Mesenchymal stem cell (in vitro differentiated cells and primary cell): ENCODE measurements around the gene LRRN2.

Experiments used
- DNase-seq: peaks from one replicate; pipeline ENCODE4 v3.0.0-alpha.2; 2013
- H2AFZ ChIP-seq: one replicate; pipeline ENCODE4 v1.6.1; 2013; ENCODE audit warnings: low read depth, mild to moderate bottlenecking, control low read depth, inconsistent platforms, low read length, moderate library complexity
- H2AK5ac ChIP-seq: 2 replicates; pipeline ENCODE4 v1.6.1; 2013; ENCODE audit warnings: low read length, moderate library complexity, mild to moderate bottlenecking, inconsistent platforms; ENCODE audit not compliant: severe bottlenecking
- H2BK120ac ChIP-seq: one replicate; pipeline ENCODE4 v1.6.1; 2013; ENCODE audit warnings: low read depth, mild to moderate bottlenecking, inconsistent platforms, low read length, moderate library complexity
- H2BK12ac ChIP-seq, 2 experiments: one replicate each; pipeline ENCODE4 v1.6.1; 2013; ENCODE audit warnings: inconsistent platforms in 2 of 2, low read length in 2 of 2, mild to moderate bottlenecking in 2 of 2, moderate library complexity in 2 of 2, control low read depth in 1 of 2
- H2BK15ac ChIP-seq: one replicate; pipeline ENCODE4 v1.6.1; 2013; ENCODE audit warnings: mild to moderate bottlenecking, low read depth, inconsistent platforms; ENCODE audit not compliant: poor library complexity, severe bottlenecking
- H2BK5ac ChIP-seq: 2 replicates; pipeline ENCODE4 v1.6.1; 2013; ENCODE audit warnings: low read depth, mild to moderate bottlenecking, low read length, control low read depth, inconsistent platforms; ENCODE audit not compliant: poor library complexity, severe bottlenecking
- H3K14ac ChIP-seq, 2 experiments: one replicate each; pipeline ENCODE4 v1.6.1; 2013; ENCODE audit warnings: inconsistent platforms in 2 of 2, low read length in 2 of 2, control low read depth in 1 of 2, mild to moderate bottlenecking in 1 of 2, moderate library complexity in 1 of 2
- H3K18ac ChIP-seq, 2 experiments: one replicate each; pipeline ENCODE4 v1.6.1; 2013; ENCODE audit warnings: inconsistent platforms in 2 of 2, low read length in 2 of 2, control low read depth in 1 of 2, low read depth in 1 of 2, mild to moderate bottlenecking in 1 of 2
- H3K23ac ChIP-seq, 2 experiments: one replicate each; pipeline ENCODE4 v1.6.1; 2013; ENCODE audit warnings: inconsistent platforms in 2 of 2, low read length in 2 of 2, mild to moderate bottlenecking in 2 of 2, moderate library complexity in 2 of 2, control low read depth in 1 of 2
- H3K27ac ChIP-seq: 2 replicates; pipeline ENCODE4 v1.5.1; 2013; ENCODE audit warnings: mild to moderate bottlenecking, moderate library complexity, low read length, control low read depth, inconsistent platforms; ENCODE audit not compliant: poor library complexity, severe bottlenecking
- H3K27me3 ChIP-seq, 2 experiments: 2 replicates each; pipeline versions ENCODE4 v1.6.1 to v1.7.0; 2013; ENCODE audit warnings: low read length in 2 of 2, mild to moderate bottlenecking in 2 of 2, moderate library complexity in 2 of 2, control low read depth in 1 of 2, inconsistent platforms in 1 of 2; ENCODE audit not compliant: control insufficient read depth in 1 of 2, insufficient read depth in 1 of 2
- H3K36me3 ChIP-seq, 2 experiments: 2 replicates each; pipeline versions ENCODE4 v1.6.1 to v1.7.0; 2013; ENCODE audit warnings: low read length in 2 of 2, control low read depth in 1 of 2, inconsistent platforms in 1 of 2, low read depth in 1 of 2, mild to moderate bottlenecking in 1 of 2; ENCODE audit not compliant: insufficient read depth in 2 of 2, control insufficient read depth in 1 of 2
- H3K4ac ChIP-seq, 2 experiments: one replicate each; pipeline ENCODE4 v1.6.1; 2013; ENCODE audit warnings: inconsistent platforms in 2 of 2, low read length in 2 of 2, mild to moderate bottlenecking in 2 of 2, moderate library complexity in 2 of 2, control low read depth in 1 of 2, low read depth in 1 of 2
- H3K4me1 ChIP-seq: 2 replicates; pipeline ENCODE4 v1.6.1; 2013; ENCODE audit warnings: low read depth, low read length, control low read depth; ENCODE audit not compliant: control insufficient read depth, insufficient read depth
- H3K4me2 ChIP-seq: 2 replicates; pipeline ENCODE4 v1.6.1; 2013; ENCODE audit warnings: low read length, mild to moderate bottlenecking, inconsistent platforms; ENCODE audit not compliant: poor library complexity, severe bottlenecking
- H3K4me3 ChIP-seq, 2 experiments: 2 replicates each; pipeline versions ENCODE4 v1.5.1 to v1.7.0; 2013; ENCODE audit warnings: low read length in 2 of 2, mild to moderate bottlenecking in 2 of 2, control low read depth in 1 of 2, low read depth in 1 of 2; ENCODE audit not compliant: insufficient read depth in 1 of 2
- H3K79me1 ChIP-seq: replicated peaks from 2 replicates; pipeline ENCODE4 v1.6.1; 2013; ENCODE audit warnings: mild to moderate bottlenecking, control low read depth, low read length, inconsistent platforms; ENCODE audit not compliant: poor library complexity, severe bottlenecking
- H3K9ac ChIP-seq: 2 replicates; pipeline ENCODE4 v1.7.0; 2013; ENCODE audit warnings: mild to moderate bottlenecking, low read length, moderate library complexity
- H3K9me3 ChIP-seq: 2 replicates; pipeline ENCODE4 v1.7.0; 2013; ENCODE audit warnings: mild to moderate bottlenecking, low read length; ENCODE audit not compliant: control insufficient read depth
- H4K8ac ChIP-seq: one replicate; pipeline ENCODE4 v1.6.1; 2013; ENCODE audit warnings: inconsistent platforms, mild to moderate bottlenecking, low read length, moderate library complexity
- H4K91ac ChIP-seq: one replicate; pipeline ENCODE4 v1.6.1; 2013; ENCODE audit warnings: mild to moderate bottlenecking, low read length, inconsistent platforms
- WGBS: methylation state at CpG from one replicate; pipeline ENCODE4 v1.1.7; 2013; ENCODE audit warnings: mixed read lengths; 5-methylcytosine and 5-hydroxymethylcytosine counted together

Gene LRRN2

GRCh38 chr1:204588826-204589225 lies 96.7 kb downstream of the LRRN2 start:
- Histone ChIP-seq H2AK5ac (no peak overlapping the region), H3K36me3 (no peaks in the 10 kb centered on the region), H2AFZ (no peak overlapping the region), H2BK15ac (no peak overlapping the region), H3K18ac (no peak overlapping the region), H3K23ac (no peak overlapping the region), H3K4ac (no peak overlapping the region), H3K9ac (no peak overlapping the region), H2BK12ac (no peak overlapping the region), H3K79me1 (no peaks in the 10 kb centered on the region), H2BK5ac (no peak overlapping the region), H4K91ac (no peak overlapping the region), H3K27me3 (no peaks in the 10 kb centered on the region), H3K4me2 (no peak overlapping the region), H3K14ac (no peak overlapping the region), H3K27ac (no peak overlapping the region), H3K4me1 (peaks cover 14% of the 10 kb centered on the region), H3K9me3 (no peaks in the 10 kb centered on the region), H3K4me3 (no peak overlapping the region), H2BK120ac (no peak overlapping the region), H4K8ac (no peak overlapping the region)
- WGBS: 93% methylated on average over 4 of the region's 5 CpGs
- no peak for DNase-seq

GRCh38 chr1:204587621-204588020 lies 97.9 kb downstream of the LRRN2 start:
- Histone ChIP-seq H4K8ac (no peak overlapping the region), H3K9ac (no peak overlapping the region), H3K4me1 (peaks cover 12% of the 10 kb centered on the region), H3K9me3 (no peaks in the 10 kb centered on the region), H3K23ac (no peak overlapping the region), H3K4me3 (no peak overlapping the region), H2AFZ (no peak overlapping the region), H3K4me2 (no peak overlapping the region), H2BK15ac (peak overlapping the region; percentile 38), H3K27me3 (no peaks in the 10 kb centered on the region), H2BK120ac (no peak overlapping the region), H2AK5ac (no peak overlapping the region), H3K36me3 (no peaks in the 10 kb centered on the region), H3K79me1 (no peaks in the 10 kb centered on the region), H3K14ac (no peak overlapping the region), H2BK5ac (no peak overlapping the region), H3K18ac (no peak overlapping the region), H3K4ac (no peak overlapping the region), H2BK12ac (no peak overlapping the region), H3K27ac (no peak overlapping the region), H4K91ac (no peak overlapping the region)
- no peak for DNase-seq
- WGBS: 84% methylated on average over 5 of the region's 6 CpGs

GRCh38 chr1:204584699-204585372 lies 100.7 kb downstream of the LRRN2 start:
- Histone ChIP-seq H3K27me3 (peaks cover 0 to 5% of the 10 kb centered on the region in 2 experiments), H2AK5ac (no peak overlapping the region), H3K9me3 (no peaks in the 10 kb centered on the region), H4K91ac (no peak overlapping the region), H3K23ac (no peak overlapping the region), H2BK120ac (no peak overlapping the region), H3K4me2 (no peak overlapping the region), H3K14ac (no peak overlapping the region), H3K36me3 (no peaks in the 10 kb centered on the region), H3K9ac (no peak overlapping the region), H3K4me1 (peaks cover 6% of the 10 kb centered on the region), H2AFZ (no peak overlapping the region), H3K4ac (no peak overlapping the region), H2BK15ac (no peak overlapping the region), H3K27ac (no peak overlapping the region), H2BK12ac (no peak overlapping the region), H4K8ac (no peak overlapping the region), H3K18ac (no peak overlapping the region), H3K79me1 (no peaks in the 10 kb centered on the region), H3K4me3 (no peak overlapping the region), H2BK5ac (no peak overlapping the region)
- 52% methylated on average over 11 of the region's 11 CpGs for WGBS
- no peak for DNase-seq

- Histone ChIP-seq H3K9ac (no peak overlapping the region), H3K36me3 (no peaks in the 10 kb centered on the region), H3K9me3 (no peaks in the 10 kb centered on the region), H2BK5ac (no peak overlapping the region), H3K23ac (no peak overlapping the region), H3K4me3 (no peak overlapping the region), H3K4ac (no peak overlapping the region), H2AFZ (no peak overlapping the region), H4K91ac (no peak overlapping the region), H2AK5ac (no peak overlapping the region), H3K27ac (no peak overlapping the region), H3K14ac (no peak overlapping the region), H3K4me2 (no peak overlapping the region), H3K27me3 (peaks cover 0 to 9% of the 10 kb centered on the region in 2 experiments), H2BK12ac (no peak overlapping the region), H4K8ac (no peak overlapping the region), H2BK120ac (no peak overlapping the region), H3K18ac (no peak overlapping the region), H3K4me1 (peaks cover 3% of the 10 kb centered on the region), H3K79me1 (no peaks in the 10 kb centered on the region), H2BK15ac (no peak overlapping the region)
- WGBS: 94% methylated on average over 4 of the region's 4 CpGs
- DNase-seq: no peak
These were observed 101.5 kb downstream of the LRRN2 start for GRCh38 chr1:204583909-204584632.
